HG02763 (cell line): ENCODE measurements around the gene NDUFS6.

Experiments used
- ATAC-seq: cut with Tn5 transposase; IDR thresholded peaks from one replicate; pipeline ENCODE4 v1.9.1; 2021; ENCODE audit warnings: mild to moderate bottlenecking, moderate library complexity; ENCODE audit not compliant: unreplicated experiment

NDUFS6 gene

DNA sequence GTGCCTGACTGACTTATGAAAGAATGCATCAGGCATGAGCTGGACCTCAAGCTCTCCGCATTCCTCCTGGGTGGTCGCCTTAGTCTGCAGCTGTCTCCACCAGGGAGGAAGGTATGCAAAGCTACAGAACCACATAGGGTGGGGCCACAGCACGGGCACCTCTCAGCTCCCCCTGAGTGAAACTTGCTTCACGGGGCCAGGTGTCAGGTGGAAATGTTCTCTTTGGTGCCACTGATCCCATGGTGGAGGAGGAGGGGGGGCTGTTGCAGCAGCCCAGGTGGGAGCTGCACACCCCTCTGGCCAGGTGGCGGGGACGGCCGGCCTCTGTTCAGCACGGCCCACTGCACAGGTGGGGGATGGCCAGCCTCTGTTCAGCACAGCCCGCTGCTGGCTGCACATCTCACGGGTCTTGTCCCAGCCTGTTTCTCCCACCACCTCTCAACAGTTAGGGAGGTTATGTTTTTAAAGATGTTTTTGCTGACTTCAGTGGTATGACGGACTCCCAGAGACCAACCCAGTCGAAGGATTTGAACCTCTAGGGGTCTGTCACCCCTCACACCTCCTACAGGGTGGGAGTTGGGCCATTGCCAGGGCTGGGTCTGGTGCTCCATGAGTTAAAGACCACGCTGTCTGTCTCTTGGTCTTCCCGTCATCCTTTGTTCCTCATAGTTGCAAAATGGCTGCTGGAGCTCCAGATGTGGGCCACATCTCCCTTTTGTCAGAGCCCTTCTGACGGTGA, 35.9 kb upstream of the NDUFS6 start:
- no peak for ATAC-seq

DNA sequence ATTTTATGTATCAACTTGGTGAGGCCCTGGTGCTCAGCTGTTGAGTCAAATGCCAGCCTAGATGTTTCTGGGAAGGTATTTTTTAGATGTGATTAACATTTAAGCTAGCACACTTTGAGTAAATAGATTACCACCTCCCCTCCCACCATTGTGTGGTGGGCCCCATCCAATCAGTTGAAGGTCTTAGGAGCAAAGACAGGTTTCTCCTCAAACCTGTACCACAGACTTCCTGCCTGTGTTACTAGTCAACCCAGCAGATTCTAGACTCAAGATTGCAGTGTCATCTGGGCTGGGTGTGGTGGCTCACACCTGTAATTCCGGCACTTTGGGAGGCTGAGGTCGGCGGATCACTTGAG, 35.3 kb upstream of the NDUFS6 start:
- no peak for ATAC-seq

DNA sequence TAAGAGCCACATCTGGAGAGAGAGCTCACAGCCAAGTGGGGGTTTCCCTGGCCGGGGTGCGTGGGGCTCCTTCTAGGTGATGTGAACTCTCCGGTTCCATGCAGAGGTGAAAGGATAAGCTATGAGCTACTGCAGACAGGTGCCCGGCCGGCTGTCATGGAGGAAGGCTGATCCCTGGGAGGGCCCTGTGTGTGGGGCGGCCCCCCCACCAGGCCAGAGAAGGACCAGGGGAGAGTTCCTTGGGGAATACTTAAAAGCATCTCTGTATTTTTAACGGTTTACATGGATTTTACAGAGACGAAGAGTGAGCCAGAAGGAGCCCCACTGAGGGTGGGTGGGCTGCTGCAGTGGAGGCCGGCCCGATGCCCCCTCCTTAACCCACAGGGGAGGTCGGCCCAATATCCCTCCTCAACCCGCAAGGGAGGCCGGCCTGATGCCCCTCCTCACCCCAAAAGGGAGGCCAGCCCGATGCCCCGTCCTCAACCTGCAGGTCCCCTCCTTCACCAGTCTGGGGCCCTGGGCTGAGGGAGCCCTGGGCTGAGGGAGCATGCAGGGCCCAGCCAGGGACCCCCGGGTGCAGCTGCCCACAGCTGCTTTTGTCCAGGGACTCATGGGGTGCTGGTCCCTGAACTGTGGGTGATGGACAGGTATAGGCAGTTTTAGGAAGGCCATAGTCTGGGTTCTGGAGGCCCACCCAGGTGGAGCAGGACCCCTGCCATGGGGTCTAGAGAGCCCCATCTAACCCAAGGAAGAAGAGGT, 33.5 kb upstream of the NDUFS6 start:
- ATAC-seq = no peak

DNA sequence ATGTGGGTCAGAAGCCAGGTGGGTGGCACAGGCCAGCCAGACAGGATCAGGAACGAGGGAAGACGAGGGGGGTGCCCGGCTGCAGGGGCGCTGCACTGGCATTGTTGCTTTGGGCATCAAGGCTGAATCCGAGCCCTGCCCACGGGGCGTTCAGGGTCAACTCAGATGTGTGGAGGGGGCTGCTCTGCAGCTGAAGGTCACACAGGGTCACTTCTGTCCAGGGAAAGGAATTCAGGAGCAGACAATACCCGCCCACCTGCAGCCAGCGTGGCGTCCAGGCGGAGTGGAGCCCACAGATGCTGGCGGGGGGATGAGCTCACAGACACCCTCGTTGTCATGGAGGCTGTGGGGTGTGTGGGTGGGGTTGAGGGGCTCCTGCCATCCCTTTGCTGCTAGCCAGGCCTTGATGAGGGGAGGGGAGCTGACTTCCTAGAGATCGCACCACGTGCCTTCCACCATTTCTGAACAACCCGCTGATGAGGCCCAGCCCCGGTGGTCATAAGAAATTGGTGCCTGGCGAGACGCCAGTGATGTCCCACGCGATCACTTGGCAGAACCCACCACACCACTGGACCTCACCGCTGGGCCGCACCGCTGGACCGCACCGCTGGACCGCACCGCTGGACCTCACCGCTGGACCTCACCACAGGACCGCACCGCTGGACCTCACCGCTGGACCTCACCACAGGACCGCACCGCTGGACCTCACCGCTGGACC, 32.8 kb upstream of the NDUFS6 start:
- ATAC-seq = no peak

DNA sequence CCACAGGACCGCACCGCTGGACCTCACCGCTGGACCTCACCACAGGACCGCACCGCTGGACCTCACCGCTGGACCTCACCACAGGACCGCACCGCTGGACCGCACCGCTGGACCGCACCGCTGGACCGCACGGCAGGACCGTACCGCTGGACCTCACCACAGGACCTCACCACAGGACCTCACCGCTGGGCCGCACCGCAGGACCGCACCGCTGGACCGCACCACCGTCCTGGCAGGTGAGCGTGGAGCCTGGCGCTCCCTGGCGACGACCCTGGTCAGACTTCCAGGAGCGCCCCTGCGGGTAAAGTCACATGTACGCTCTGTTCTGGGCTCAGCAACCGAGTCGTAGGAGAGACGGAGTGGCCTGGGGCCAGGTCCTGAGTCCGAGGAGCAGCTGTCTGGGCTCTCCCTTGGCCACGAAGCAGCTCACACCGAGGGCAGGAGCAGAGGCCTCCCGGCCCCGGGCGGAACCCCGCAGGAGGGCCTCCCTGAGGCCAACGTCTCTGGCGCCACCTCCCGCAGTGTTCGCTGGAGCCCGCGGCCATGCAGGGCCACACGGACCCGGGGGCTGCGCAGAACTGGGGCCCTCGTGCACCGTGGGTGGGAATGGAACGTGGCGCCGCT, 32.1 kb upstream of the NDUFS6 start:
- ATAC-seq = no peak

DNA sequence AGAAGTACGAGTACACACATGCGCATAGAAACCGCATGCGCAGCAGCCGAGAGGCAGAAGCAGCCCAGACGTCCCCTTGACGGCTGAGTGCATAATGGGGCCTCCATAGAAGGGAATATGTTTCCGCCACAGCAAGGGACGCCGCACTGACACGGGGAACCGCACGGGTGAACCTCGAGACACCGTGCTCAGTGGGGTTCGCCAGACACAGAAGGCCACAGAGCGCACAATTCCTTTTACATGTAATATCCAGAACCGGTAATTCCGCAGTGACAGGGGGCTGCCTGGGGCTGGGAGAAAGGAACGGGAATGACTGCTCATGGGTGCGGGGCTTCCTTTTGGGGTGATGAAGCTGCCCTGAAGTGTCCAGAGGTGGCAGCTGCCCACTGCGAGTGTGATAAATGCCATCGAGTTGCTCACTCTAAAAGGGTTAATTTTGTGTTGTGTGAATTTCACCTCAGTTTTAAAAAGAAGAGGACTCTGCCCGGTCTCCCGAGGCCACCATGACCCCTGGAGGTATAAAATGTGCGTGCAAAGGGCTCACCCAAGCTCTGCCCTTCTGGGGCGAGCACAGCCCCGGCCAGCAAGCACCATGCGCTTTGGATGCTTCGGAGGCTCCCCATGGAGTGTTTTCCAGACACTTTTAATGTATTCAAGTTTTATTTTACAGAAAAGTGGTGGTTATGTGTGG, 31.3 kb upstream of the NDUFS6 start:
- no peak for ATAC-seq

DNA sequence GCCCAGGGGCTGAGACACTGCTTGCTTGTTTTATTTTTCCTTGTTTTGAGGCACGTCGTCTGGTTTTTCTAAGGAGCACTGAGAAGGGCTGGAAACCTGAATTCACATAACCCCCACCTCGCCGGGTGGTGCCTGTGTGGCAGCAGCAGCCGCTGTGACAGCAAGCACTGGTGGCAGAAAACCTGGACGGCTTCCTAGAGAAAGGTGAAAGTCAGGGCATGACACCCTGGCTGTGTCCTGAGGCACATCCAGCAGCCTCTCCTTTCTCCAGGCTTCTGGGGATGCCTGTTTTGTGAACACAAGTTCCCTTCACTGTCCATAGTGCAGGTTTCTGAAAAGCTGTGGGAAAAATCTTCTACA, 30.8 kb upstream of the NDUFS6 start:
- ATAC-seq = no peak

DNA sequence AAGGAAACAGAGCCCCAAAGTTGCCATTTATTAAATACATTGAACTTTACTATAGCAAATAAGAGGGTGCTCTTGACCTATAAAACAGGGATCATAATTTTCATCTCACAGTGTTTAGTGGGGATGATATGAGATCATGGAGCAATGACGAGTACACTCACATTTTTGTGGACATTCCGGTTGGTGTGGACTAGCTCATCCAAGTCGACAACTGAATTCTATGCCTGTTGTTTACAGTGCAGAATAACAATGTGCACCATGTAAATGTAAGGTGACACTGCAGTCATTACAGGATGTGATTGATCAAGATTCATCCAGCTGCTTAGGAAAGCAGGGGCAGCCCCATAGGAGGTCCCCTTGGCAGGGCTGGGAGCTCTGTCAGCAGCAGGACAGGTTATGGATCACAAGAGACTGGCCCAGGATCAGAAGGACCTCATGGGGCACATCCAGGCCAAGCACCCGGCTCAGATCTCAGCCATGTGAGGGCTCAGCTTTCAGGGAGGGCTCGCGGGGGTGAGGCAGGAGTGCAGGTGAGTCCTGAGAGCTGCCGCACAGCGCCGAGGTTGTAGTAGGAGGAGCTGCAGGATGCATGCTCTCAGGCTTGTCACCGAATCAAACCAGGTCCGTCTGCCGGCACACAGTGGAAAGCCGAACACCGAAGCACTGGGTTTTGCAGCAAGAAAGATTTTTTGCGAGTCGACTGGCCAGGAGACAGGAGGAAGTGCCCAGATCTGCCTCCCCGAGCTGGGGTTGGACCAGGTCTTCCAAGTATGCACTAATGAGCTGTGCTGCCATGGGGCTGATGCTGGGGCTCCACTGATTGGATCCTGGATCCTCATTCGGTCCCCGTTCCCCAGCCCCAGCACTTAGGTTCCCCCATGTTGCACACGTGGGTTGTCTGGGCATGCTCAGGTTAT, 29.8 kb upstream of the NDUFS6 start:
- ATAC-seq = no peak

DNA sequence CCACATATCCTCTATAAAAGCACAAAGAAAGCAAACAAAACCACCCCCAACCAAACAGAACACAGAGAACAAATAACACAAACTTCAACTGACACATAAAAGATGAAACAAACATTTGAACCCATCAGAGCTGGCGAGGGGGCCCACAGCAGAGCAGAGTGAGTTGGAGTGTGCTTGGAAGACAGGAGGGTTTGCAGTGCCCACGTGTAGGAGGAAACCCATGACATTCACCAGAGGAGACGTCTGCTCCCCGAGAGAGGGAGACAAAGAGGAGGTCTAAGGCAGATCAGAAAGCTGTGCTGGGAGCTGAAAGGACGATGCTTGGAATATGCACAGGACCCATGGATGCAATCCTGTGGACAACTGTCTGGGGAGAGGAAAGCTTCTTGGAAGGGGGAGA, 28.6 kb upstream of the NDUFS6 start:
- ATAC-seq = no peak

DNA sequence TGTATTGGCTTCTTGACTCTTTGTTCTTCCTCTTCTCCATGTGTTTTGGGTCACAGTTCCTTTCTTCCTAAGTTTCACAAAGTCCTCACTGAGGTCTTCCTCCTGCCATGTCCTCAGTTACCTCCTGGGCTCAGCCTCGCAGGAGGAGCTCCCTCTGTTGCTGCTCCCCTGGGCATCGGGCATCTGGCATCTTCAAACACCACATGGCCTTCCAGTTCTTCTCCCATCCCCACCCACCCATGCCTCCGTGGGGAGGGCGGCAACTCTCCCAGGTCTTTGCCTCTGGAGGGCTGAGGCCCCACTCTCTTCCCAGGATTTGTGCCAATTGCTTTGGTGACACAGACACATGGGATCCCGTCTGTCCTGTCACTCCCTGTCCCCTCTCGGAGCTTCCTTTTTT, 24.4 kb upstream of the NDUFS6 start:
- no peak for ATAC-seq

DNA sequence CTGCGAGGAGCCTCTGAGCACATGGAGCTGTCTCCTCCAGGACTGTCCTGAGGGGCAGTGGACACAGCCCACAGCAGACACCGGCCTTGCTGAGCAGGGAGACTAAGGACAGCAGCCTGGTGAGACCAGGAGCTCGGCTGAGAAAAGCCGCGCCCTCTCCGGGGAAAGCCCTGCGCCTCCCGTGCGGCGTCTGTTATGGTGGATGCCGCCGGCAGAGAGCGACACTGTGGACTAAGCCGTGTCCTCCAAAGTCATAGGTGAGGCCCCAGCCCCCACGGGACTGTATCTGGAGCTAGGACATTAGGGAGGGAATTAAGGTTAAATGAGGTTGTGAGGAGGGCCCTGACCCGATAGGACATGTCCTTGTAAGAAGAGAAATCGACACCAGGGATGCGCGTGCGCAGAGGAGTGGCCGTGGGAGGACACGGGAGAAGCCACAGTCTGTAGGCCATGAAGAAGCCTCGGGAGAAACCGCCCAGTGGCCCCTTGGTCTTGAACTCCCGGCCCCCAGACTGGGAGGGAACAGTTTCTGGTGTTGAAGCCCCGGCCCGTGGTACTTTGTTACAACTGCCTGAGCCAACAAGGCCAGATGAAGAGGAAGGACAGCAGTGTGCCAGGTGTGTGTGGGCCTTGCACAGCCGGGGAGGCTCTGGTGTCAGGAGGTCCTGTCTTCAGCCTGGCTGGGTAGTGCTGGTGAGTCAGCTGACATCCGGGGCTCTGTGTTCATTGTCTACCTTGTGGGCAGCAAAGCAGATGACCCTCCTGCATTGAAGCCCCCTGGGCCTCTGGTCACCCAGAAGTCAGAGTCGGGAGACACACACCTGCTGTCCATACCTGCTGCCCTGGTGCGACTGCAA, 23.7 kb upstream of the NDUFS6 start:
- no peak for ATAC-seq

DNA sequence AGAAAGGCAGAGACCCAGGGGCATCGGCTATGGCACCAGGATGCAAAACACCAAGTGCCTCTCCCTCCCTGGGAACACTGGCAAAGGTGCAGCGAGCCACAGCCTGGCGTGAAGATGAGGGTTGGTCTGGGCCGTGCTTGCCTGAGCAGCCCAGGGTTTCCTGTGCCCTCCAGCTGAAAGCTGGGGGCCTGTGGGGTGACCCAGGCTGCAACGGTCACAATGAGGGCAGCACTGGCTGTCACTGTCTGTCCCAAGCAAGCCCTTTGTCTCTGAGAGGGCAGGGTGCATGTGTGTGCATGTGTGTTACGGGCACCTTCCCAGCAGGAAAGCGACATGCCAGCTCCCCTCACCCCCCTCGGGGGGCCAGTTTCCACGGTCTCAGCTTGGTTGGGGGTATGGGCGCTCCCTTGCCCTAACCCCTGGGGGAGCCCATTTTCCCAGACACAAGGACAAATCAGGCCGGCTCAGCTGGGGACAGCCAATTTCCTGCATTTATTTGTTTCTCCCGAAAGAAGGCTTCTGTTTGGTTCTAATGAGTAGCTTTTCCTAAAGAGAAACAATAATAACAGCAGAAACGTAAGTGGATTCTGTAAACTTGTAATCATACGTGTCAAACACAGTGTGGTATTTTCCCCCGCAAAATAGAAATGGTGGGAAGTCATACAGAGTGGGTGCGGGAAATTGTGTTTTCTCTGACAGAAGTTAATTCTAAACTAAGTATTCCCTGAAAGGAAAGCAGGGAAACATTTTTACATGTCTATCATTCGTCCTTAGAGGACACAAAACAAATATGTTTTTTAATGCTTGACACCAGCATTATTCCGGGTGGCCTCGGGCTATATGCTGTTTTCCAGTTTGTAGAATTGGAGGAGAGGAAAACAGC, 22.8 kb upstream of the NDUFS6 start:
- ATAC-seq = no peak

DNA sequence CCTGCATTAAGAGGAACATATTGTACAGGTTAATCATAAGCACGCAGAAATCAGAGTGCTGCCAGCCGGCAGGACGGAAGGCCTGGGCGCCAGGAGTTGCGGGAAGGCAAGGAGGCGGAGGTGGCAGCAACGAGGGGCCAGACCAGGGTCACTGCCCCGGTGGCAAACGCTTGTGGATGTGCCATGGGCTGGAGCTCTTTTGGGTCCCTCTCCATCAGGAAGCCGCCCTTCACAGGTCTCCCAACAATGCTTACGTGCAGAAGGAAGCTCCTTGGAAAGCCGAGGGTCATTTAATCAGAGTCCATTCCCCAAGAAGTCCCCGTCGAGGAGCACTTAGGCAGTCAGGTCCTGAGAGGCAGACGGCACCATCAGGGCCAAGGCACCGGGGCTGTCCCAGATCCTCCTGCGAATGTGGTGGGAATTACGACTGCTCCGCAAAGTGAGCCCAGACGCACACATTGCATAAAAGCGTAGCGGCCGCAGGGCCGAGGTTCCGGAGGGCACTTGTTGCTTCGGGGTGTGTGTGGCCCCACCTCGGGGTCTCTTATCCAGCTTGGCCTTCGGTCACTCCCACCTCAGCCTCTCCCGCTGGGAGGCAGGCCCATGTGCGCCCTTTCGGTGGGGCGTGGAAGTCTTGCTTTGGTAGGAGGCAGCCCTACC, 22.1 kb upstream of the NDUFS6 start:
- no peak for ATAC-seq

DNA sequence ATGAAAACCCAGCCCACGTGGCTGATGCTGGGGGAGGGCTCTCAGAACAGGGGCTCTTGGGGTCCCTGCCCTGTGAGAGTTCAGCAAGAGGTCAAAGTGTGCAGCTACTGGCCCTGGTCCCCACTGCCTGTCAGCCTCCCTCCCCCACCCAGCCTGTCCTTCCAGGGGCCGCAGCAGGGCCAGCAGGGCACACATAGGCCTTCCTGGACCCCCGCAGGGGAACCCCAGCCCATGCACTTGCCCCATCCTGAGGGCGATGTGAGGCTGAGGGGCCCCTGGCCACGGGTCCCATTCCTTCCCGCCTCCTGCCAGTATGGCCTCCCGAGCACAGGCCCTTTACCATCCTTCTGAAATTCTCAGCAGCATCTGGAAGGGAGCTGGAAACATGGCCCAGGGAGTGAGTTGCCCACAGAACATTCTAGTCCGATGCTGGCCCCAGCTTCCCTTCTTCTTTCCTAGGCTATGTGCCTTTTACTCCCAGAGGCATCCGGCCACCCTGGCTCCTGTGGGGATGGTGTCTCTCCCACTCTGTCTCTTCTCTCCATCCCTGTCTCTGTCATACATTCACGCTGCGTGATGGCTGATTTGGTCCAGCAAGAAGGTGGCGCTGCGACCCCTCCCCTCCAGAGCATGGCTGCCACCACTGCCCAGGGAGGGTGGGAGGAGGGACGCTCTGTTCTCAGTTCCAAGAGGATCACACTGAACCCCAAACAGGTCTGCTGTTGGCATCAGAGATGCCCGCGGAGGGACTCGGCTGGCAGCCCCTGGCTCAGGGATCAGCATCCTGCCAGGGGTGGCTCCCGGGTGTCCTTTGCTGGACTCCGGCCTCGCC, 21.2 kb upstream of the NDUFS6 start:
- no peak for ATAC-seq

DNA sequence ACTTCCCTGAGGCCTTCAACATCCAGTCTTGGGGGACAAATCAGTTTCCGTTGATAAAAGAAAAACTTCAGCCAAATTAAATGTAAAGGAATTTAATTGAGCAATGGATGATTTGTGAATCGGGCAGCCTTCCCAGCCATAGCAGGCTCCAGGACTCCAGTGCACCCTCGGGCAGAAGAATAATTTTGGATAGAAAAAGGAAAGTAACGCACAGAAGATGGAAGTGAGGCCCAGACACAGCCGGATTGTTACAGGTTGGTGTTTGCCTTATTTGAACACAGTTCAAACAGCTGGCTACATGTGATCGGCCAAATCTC, 20.6 kb upstream of the NDUFS6 start:
- no peak for ATAC-seq

DNA sequence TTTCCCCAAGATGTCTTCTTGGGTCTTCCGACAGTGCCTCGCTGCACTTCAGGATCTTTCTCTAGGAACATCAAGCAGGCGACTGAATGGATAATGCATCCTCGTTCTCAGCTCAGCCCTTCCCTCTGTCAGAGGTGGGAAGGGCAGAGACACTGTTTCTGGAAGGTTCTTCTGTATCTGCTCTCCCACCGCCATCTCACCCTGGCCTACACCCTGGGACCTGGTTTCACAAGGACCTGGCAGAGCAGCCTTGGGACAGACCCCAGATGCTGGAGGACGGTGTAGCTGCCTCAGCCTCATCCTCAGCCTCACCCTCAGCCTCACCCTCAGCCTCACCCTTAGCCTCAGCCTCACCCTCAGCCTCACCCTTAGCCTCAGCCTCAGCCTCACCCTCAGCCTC, 20.1 kb upstream of the NDUFS6 start:
- no peak for ATAC-seq
